NB4 (cell line): Measurements from ENCODE around the gene RCBTB1.
"Not testable (repeated sequence)": the region's sequence is repeated elsewhere in the genome, so short reads cannot be mapped to it uniquely, and the experiment has no call there.

Source experiments
- CTCF ChIP-seq: IDR thresholded peaks from one replicate; pipeline ENCODE4 v1.5.1; 2012; ENCODE audit warnings: low read depth, low read length
- MYC ChIP-seq: IDR thresholded peaks from 2 replicates; pipeline ENCODE4 v1.6.1; 2011; ENCODE audit warnings: low read depth, low read length
- POLR2A ChIP-seq: IDR thresholded peaks from 2 replicates; pipeline ENCODE4 v1.6.1; 2011; ENCODE audit warnings: mild to moderate bottlenecking; ENCODE audit not compliant: insufficient read length; ENCODE audit errors: extremely low read depth

GRCh38 chr13:49612042-49612441 lies 26.7 kb upstream of the RCBTB1 start:
- TF ChIP-seq CTCF, POLR2A, MYC: not testable (repeated sequence)
